ENCODE results near the gene CACNA2D2.

DNA sequence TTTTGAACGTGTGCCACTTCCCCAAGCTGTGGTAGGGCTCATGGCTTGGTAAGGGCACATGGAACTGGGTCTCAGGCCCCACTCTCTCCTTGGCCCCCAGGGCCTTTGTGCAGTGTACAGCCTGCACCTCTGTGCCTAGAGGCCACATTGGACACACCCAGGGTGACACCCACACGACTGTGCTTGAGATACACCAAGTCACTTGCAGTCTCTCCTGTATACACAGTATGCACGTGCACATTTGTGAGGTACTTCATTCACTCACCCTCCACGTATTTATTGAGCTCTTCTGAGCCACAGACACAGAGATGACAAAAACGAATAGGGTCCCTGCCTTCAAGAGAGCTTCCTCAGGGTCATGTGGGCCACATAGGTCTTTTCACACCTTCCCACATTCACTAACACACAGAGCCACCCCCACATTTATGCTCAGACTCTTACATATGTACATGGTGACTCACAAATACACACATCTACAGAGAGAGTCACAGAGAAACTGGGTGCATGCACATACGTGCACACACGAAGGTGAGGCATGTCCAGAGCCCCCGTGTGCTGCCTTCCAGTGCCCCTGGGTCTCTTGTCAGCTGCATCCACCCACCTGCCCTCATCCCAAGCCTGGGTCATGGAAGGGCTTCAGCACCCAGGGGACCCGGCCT lies 134.3 kb downstream of the CACNA2D2 start:
- no peak for TF ChIP-seq CTCF (IDR thresholded peaks at IDR 0.05)
- TF ChIP-seq POLR2A (IDR thresholded peaks at IDR 0.05), result no peak

All from heart left ventricle (tissue), 13 donors.